ENCODE data around the gene CHST11.

CHST11 gene

GRCh38 chr12:104544836-104545235 lies 88.1 kb downstream of the CHST11 start:
- no peaks in the 10 kb centered on the region for H3F3A ChIP-seq (ENCODE audit: insufficient read depth)
- H4K20me1 ChIP-seq (ENCODE audit: low read depth, low read length) = no peaks in the 10 kb centered on the region
- H3K9ac ChIP-seq (ENCODE audit: low read length) = no peak overlapping the region
- no peaks in the 10 kb centered on the region for H3K27me3 ChIP-seq (ENCODE audit: low read length)
- no peak overlapping the region for H2AFZ ChIP-seq (ENCODE audit: low read depth, low read length, severe bottlenecking)
- H3K27ac ChIP-seq (ENCODE audit: low read depth, low read length) = no peak overlapping the region
- H3K9me2 ChIP-seq (replicated peaks; ENCODE audit: insufficient read depth, low read length) = no peaks in the 10 kb centered on the region
- no peaks in the 10 kb centered on the region for H3K36me3 ChIP-seq (ENCODE audit: low read length)
- TF ChIP-seq EZH2phosphoT487 (conservative IDR thresholded peaks at IDR 0.05; ENCODE audit: low read length) = no peak
- no peak for TF ChIP-seq CTCF (IDR thresholded peaks at IDR 0.05; ENCODE audit: insufficient read depth, low read length, poor library complexity, severe bottlenecking)
- H3K4me3 ChIP-seq (ENCODE audit: insufficient read depth, low read length, poor library complexity, severe bottlenecking) = no peak overlapping the region
- no peak overlapping the region for H3K4me2 ChIP-seq (ENCODE audit: low read depth, low read length, poor library complexity, severe bottlenecking)
- H3K79me2 ChIP-seq (ENCODE audit: insufficient read depth, low read length) = no peaks in the 10 kb centered on the region
- no peaks in the 10 kb centered on the region for H3K9me3 ChIP-seq (ENCODE audit: insufficient read depth, low read length)

DNA sequence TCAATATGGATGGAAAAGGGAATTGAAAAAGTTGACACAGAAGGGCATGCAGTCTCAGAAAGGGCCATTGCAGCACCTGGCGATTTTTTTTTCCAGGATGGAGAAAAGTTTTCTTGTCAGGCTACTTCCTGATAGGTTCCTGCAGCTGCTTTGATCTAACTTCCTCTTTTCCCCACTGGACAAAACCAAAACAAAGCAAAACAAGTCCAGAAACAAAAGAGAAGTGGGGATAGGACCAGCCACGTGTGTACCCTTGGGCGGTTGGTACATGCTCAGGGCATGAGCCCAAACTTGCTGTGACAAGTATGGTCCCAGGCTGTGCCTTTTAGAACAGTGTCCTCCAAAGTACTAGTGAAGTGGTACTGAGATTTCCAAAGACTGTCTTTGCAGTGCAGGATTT lies 89.8 kb downstream of the CHST11 start:
- Histone ChIP-seq H3K9me2 (replicated peaks; ENCODE audit: insufficient read depth, low read length) (no peaks in the 10 kb centered on the region), H3K4me3 (ENCODE audit: insufficient read depth, low read length, poor library complexity, severe bottlenecking) (no peak overlapping the region), H3K9ac (ENCODE audit: low read length) (no peak overlapping the region), H3K9me3 (ENCODE audit: insufficient read depth, low read length) (no peaks in the 10 kb centered on the region), H3K36me3 (ENCODE audit: low read length) (no peaks in the 10 kb centered on the region), H3K27me3 (ENCODE audit: low read length) (no peaks in the 10 kb centered on the region), H3F3A (ENCODE audit: insufficient read depth) (no peaks in the 10 kb centered on the region), H3K27ac (ENCODE audit: low read depth, low read length) (no peak overlapping the region), H4K20me1 (ENCODE audit: low read depth, low read length) (no peaks in the 10 kb centered on the region), H3K4me2 (ENCODE audit: low read depth, low read length, poor library complexity, severe bottlenecking) (no peak overlapping the region), H2AFZ (ENCODE audit: low read depth, low read length, severe bottlenecking) (no peak overlapping the region), H3K79me2 (ENCODE audit: insufficient read depth, low read length) (no peaks in the 10 kb centered on the region)
- TF ChIP-seq EZH2phosphoT487 (conservative IDR thresholded peaks at IDR 0.05; ENCODE audit: low read length) (no peak), CTCF (IDR thresholded peaks at IDR 0.05; ENCODE audit: insufficient read depth, low read length, poor library complexity, severe bottlenecking) (no peak)

DNA sequence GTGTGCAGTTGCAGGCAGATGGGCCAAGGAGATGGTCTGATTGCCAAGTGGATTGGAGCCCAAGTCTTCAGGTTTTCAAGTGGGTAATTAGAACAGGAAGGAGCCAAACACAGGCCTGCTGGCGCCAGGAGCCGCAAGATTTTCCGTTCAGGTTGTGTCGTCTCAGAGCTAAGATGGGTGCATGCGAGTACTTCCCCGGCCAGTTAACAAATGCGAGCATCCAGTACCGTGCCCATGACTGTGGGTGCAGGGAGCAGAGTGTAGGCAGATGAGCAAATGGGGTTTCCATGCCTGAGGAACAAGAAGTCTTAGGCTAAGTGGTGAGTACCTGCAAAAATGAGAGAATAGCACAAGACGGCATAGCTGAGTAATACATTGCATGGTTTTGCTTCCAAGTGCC lies 90.5 kb downstream of the CHST11 start:
- Histone ChIP-seq H4K20me1 (ENCODE audit: low read depth, low read length) (no peaks in the 10 kb centered on the region), H3F3A (ENCODE audit: insufficient read depth) (no peaks in the 10 kb centered on the region), H3K9me2 (replicated peaks; ENCODE audit: insufficient read depth, low read length) (no peaks in the 10 kb centered on the region), H3K79me2 (ENCODE audit: insufficient read depth, low read length) (no peaks in the 10 kb centered on the region), H3K4me3 (ENCODE audit: insufficient read depth, low read length, poor library complexity, severe bottlenecking) (no peak overlapping the region), H3K9ac (ENCODE audit: low read length) (no peak overlapping the region), H3K4me2 (ENCODE audit: low read depth, low read length, poor library complexity, severe bottlenecking) (no peak overlapping the region), H3K27me3 (ENCODE audit: low read length) (no peaks in the 10 kb centered on the region), H2AFZ (ENCODE audit: low read depth, low read length, severe bottlenecking) (no peak overlapping the region), H3K36me3 (ENCODE audit: low read length) (no peaks in the 10 kb centered on the region), H3K27ac (ENCODE audit: low read depth, low read length) (no peak overlapping the region), H3K9me3 (ENCODE audit: insufficient read depth, low read length) (no peaks in the 10 kb centered on the region)
- TF ChIP-seq EZH2phosphoT487 (conservative IDR thresholded peaks at IDR 0.05; ENCODE audit: low read length) (no peak), CTCF (IDR thresholded peaks at IDR 0.05; ENCODE audit: insufficient read depth, low read length, poor library complexity, severe bottlenecking) (no peak)
